Measurements from ENCODE around the gene USP7.
"Not testable (repeated sequence)": the region's sequence is repeated elsewhere in the genome, so short reads cannot be mapped to it uniquely, and the experiment has no call there.

USP7 gene

DNA sequence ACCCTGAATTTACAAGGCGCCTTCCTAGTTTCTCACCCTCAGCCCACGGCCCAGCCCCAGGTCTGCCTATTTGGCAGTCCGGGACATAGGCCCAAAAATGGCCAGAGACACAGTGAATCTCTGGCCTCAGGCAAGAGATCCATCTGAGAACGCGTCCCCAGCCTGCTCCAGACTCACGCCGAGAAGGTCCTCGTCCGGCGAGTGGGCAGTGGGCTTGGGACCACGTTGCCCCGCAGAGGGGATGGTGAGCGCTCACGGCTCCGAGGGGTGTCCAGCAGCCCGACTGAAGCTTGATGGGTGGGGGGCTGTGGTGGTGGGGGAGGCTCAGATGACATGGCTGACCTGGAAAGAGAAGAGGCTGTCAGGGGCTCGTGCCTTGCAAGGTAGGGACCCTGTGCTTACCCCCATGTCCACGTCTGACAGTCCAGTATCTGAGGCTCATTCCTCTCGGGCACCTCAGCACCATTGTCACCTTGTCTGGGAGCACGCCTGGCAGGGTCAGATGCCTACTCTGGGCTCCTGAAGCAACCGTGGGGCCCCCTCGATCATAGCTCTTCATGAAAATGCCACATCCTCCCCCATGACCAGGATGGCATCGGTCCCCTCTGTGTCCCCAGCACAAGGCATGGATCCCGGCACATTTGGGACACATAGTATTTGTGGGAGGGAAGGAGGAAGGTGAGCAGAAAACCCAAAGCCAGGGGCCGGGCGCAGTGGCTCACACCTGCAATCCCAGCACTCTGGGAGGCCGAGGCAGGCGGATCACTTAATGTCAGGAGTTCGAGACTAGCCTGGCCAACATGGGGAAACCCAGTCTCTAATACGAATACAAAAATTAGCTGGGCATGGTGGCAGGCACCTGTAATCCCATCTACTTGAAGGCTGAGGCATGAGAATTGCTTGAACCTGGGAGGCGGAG, 104.5 kb downstream of the USP7 start:
- DNase-seq, result no peak

DNA sequence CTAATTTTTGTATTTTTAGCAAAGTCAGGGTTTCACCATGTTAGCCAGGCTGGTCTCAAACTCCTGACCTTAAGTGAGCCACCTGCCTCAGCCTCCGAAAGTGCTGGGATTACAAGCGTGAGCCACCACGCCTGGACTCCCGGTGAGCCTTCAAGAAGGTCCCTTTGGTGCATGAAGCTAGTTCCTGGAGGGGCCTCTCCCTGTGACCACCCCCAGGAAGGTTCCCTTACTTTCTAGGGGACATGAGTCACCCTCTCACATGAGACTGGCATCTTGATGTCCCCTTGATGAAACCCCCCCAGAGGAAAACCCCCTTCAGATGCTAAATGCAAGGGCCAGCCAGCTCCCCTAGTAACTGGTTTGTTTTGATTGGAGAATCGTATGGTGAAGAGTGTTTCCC, 107.7 kb downstream of the USP7 start:
- DNase-seq, result no peak

DNA sequence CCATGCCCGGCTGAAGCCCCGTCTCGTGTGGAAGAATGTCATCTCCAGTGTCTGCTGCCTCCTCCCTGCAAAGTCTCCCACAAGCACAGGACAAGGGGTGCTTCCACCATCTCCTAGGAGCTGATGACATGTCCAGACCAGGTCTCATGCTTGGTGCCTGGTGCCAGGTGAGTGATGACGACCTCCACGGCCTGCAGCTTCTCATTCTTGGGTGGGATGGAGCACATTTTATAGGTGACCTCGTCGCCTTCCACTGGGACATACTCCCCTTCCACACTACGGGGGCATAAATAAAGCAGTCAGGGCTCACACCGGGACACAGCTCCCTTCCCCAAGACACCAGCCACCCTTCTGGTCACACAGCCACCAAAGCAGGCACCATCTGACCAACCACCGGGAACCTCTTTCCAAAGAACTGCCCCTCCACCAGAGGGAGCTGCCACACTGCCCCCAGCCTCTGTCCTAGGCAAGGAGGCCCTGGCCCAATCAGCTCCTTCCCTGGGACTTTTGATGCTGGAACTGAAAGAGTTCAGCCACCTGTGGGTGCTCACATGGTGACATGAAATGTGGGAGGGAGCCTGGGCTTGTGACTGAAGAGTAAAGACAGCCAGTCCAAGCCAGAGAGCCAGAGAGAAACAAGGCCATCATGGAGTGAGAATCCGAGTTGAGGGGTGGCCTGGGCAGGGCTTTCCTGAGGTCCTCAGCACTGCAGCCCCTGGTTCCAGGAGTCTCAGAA, 108.5 kb downstream of the USP7 start:
- no peak for DNase-seq

DNA sequence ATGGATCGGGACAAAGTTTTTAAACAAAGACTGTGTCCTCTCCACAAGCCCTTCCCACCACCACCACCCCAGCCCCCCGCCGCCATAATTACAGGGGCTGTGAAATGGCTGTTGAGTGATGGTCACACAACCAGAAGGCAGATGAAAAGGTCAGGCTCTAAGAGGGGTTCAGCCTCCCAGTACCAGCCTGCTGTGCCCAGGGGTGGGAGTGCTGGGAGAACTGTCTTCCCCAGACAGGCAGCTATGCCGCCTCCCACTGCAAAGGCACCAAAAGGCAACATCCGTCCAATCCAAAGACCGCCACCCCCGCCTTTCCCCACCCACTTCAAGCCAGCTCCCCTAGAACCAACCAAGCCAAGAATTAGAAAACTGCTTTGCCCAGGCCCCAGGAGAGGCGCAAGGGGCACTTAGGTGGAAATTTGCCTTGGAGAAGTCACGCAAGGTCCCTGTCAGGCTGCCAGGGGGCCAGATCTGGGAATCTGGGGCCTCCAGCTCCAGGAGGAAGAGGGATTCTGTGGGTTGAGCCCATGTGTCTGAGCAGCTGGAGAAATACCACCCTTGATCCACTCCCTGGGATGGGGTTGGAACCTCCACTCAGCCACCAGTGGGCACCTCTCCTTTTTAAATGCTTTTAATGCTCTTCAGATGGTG, 109.3 kb downstream of the USP7 start:
- no peak for DNase-seq

DNA sequence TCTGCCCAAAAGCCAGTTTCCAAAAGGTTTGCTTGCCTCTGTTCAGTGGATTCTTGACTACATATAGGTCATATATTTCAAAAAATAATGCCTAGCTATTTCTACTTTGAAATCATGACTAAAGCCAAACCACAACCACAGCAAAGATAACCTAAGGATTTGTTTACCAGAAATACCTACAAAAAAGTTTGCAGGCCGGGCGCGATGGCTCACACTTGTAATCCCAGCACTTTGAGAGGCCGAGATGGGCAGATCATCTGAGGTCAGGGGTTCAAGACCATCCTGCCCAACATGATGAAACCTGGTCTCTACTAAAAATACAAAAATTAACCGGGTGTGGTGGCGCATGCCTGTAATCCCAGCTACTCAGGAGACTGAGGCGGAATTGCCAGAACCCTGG, 110.1 kb downstream of the USP7 start:
- DNase-seq, result no peak

DNA sequence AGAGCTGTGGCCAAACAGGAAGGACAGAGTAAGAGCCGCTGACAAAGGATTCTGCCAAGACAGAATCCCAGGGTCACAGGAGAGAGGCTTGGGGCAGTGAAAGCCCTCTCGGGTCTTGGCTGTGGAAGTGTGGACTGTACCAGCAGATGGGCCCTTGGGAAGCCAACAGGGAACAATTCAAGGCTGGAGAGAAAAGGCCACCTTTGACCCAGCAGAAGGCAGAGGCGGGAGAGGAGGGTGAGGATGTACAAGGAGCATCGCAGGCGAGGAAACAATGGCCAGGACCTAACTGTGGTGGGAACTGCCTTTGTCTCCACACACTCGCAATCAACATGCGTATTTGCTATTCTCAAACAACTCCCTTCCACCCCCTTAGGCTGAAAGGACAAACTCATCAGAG, 110.6 kb downstream of the USP7 start:
- no peak for DNase-seq

DNA sequence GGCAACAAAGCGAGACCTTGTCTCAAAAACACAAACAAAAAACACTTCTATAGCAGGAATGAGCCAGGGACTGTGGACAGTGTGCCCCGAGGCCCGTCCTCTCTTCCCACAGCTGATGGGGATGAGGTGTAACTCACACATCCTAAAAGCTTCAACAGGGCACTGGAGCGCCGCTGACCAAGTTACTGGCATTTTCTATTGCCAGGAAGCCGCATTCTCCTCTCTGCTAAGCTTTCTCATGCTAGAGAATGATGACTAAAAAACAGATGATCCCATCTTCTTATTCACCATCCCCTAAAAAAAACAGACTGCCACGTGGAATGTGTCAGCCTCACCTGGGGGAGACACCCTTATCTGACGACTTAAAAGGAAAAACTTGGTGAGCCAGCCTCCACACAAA, 111.2 kb downstream of the USP7 start:
- no peak for DNase-seq

DNA sequence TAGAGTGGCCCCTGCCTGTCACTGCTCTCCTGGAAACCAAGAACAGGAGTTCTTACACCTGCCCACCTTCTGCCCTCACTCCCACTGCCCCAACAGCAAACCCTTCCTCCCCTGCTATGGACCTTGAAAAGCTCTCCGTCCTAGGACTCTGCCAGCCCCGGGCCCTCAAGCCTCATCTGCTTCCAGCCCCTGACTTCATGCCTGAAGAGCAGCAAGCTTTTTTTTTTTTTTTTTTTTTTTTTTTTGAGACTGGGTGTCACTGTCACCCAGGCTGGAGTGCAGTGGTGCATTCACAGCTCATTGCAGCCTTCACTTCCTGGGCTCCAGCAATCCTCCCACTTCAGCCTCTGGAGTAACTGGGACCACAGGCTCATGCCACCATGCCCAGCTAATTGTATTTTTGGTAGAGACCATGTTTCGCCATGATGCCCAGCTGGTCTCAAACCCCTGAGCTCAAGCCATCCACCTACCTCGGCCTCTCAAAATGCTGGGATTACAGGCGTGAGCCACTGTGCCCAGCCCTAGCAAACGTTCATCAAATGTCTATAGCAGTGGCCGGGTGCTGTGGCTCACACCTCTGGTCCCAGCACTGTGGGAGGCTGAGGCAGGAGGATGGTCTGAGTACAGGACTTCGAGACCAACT, 111.8 kb downstream of the USP7 start:
- no peak for DNase-seq

DNA sequence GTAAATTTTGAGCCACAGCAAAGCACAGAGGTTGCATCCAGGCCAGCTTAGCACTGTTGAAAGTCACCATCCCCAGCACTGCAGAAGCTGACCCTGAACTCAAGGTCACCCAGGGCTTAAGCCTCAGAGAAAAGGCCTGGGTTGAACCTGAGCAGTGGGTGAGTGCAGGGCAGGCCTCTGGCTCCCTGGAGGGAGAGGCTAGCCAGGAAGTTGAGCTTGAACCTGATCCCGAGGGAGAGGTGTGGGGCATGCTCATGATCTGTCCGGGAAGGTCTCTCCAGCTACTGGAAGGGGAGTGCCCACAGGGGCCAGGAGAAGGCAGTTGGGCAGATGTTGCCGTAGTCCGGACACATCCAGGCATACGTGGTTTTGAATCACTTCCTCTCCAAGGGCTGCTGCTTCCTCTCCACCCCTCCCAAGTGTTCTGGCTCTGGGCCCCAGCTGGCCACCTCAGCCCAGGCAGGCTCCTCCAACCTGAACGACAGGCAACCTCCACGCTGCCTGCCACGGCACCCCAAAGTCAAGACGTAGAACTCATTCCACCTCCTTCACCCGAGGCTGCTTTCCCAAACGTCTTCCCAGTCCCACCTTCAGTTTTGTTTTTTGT, 113.3 kb downstream of the USP7 start:
- DNase-seq, result peak; percentile 50

DNA sequence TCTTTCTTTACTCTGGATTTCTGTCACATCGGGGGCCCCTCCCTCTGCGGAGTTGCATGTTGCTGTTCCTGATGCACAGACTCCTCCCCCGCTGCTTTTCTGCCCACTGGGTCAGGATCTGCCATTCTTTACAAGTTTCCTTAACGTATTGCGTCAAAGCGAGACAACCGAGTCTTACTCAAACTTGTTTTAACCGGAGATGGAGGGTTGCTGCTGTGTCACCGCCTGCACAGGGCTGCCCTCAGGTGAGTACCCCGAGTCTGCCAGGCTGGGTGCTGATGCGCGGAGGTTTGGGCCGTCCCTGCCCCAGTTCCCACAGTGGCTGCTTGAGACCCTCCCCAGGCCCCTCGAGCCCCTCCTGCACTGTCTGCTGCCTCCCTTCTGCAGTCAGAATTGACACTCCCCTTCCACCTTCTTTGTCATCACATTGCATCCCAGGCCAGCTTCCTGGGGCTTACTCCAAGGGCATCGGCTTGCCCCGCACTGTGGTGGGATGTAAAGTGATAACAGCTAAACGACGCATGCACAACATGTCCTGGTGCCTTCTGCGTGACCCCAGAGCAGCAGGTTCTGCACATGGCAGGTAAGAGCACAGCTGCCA, 114.2 kb downstream of the USP7 start:
- DNase-seq, result no peak

DNA sequence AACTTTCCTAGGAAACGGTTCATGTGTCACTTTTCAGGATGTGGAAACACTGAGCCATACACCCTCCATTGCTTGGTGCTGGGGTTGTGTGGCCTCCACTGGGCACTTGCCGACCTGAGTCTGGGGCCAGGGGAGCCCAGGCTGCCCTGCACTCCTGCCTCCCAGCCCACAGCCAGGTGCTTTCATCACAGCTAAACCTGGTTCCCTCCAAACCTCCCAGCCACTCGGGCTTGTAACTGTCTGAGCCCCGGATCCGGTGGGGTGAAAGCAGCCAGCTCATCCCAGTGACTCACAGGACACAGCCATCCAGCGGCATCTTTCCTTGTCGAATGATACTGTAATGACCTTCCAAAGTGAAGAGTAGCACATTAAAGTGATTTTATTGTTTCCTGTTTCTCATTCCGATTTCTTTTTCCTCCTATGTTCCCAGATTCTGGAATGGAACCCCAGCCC, 114.7 kb downstream of the USP7 start:
- DNase-seq, result no peak

DNA sequence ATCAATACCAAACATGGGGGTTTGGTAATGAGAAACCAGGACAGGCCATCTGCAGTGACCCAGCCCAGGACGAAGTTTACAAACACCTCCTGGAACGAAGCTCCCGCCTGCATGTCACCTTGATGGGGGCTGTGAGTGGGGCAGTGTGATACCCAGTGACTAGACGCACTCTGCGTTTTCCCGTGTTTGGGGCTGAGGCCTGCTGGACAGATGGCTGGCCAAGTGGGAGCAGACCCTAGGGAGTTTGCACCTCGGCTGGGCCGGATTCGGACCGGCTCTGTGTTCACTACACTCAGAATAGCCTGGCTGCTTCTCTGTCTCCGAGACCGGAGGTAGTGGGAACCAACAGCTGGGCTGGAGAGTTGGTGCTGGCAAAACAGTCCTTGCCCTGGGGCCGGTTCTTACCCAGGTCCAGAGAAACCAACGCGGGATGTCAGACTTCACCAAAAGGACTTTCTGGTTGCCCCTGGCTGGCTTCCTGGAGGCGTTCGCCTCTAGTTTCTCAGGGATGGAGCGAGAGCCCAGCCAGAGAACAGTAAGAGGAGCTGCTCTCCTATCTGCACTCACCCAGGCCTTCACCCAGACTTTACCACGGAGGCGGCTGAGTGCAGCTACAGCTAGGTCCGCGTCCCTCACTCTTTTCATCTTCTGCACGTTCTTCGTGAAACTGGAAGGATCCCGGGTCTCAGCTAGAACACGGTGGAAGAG, 115.3 kb downstream of the USP7 start:
- no peak for DNase-seq

DNA sequence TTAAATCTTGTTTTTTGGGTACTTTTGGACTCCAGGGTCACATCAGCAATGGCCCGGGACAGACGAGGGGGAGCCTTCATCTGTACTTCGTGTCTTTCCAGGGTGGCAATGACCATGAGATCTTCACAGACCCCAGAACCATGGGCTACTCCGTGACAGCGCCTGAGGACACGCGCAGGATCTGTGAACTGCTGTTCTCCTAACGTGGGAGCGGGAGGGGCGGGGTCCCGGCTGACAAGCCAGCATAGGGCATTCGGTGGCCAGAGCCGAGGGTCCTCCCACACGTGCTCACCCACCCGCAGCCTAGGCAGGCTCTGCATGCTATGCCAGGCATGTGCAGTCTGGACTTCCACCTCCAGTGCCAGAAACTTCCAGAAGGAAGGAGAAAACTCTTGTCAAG, 116.1 kb downstream of the USP7 start:
- DNase-seq, result no peak

DNA sequence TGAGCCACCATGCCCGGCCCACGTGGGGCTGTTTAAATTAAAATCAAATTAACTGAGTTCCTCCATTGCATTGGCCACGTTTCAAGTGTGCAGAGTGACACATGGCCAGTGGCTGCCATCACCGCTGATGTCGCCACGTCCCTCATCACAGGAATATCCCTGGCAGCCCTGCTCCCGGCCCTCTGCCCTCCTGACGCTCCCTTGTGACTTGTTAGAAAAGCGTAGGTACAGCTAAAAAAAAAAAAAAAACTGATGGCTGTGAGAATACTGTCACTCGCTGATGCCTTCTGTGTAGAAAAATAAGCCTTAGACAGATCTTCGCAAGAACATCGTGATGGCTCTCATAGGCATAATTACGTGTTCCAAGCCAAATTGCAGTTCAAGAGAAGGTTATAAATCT, 116.6 kb downstream of the USP7 start:
- DNase-seq, result no peak

DNA sequence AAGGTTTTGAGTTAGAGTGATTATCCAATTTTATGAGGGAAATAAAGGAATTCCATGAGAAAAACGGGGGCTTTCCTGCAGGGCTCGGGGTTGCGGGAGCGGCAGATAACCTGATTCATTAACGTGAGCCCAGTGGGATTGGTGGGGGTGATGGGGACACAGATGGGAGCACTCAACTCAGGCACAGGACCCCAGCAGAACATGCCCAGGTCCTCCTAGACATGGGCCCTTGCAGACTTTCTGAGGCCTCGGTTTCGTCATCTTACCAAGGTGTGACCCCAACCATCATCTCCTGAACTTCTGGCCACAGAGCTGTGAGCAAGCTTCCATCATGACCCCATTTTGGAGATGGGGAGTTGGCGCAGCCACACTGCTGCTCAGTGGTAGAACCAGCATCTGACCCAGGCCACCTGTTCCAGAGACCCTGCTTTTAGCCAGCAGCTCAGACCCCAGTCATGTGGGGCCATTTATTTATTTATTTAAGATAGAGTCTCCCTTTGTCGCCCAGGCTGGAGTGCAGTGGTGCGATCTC, 117.2 kb downstream of the USP7 start:
- no peak for DNase-seq

DNA sequence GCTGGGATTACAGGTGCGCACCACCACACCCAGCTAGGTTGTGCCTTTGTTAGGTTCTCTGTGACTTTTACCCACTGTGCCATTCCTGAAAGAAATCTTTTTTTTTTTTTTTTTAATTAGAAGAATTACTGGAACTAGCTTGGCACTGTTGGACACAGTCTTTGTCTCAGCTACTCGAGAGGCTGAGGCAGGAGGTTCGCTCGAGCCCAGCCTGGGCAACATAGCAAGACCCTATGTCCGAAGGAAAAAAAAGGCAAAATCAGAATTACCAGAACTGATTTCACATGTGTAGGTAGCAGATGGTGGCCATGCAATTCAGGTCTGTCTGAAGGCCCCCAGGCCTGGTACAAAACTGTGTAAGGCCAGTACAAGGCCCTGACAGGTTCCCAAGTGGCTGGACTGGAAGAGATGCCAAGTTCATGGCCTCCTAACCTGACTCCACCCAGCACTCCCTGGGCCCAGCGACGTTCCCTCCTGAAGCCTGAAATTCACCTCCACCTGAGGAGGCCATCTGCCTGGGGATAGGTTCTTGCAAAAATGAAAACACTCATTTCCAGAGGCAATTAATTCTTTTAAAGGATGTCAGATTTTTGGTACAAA, 117.9 kb downstream of the USP7 start:
- DNase-seq, result no peak

DNA sequence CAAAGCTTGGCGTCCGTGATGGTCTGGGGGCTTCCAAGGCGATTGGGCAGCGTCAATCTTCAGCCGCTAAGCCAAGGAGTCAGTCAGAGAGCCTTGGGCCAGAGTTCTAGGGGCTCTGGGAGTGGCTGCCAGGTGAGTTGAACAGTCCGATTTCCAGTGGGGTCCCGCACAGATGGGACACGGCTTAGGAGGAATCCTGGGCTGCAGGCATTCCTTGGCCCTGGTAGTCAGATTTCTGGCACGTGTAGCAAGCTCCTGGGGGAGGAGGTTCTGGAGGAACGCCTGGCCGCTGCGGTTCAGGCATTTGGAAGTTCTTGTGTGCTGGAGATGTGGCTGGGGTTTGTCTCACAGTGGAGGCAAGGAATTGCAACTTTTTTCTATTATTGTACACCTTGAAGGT, 120.4 kb downstream of the USP7 start:
- DNase-seq, result not testable (repeated sequence)
